ENCODE measurements around the gene PYGO2. TPM values are rescaled to one million over a fixed set of nuclear protein-coding genes. Genes with fewer than 3 reads are reported as not detected.

The PYGO2 gene
- total RNA-seq, 1 experiment from 2014 or later, result 35.9 TPM

DNA sequence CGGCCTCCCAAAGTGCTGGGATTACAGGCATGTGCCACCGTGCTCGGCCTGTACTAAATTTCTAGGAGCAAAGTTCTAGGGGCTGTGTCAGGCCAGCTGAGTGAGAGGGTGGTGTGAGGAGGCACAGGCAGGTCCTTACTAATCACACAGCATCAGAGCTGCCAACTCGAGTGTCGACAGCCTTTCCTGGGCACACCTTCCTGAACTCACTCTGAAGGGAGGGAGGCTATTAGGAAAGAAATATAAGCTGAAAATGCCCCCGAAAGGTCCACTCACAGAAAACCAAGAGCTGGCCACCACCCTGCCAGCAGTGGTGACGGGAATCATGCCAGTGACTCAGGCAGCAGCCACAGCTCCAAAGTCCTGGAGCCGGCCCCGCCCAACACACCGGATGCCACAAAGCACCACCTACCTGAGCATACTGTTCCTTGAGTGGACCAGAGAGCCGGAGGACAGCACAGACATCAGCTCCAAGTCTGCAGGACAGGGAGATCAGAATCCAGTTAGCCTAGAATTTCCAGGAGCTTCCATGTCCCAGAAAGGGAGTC lies 29.6 kb downstream of the PYGO2 start:
- H3K36me3 Mint-ChIP-seq (ENCODE audit: insufficient read depth, unreplicated experiment), result peaks cover 38% of the 10 kb centered on the region
- peak; percentile 86 for DNase-seq (ENCODE audit: unreplicated experiment)
- H3K4me1 Mint-ChIP-seq (ENCODE audit: insufficient read depth, unreplicated experiment), result peaks cover 27% of the 10 kb centered on the region
- ChIA-PET CTCF (interaction anchor here (0.8 to 1.5 kb wide), 9 partner anchors 9 to 381 kb away, joined by 3 to 8 read pairs (median 4); partner anchors contain the start of gene PBXIP1), POLR2A (interaction anchor here (0.9 to 1.9 kb wide), 14 partner anchors 11 to 372 kb away, joined by 3 to 8 read pairs (median 4); partner anchors contain the start of genes ADAM15, PBXIP1 and SHC1)
- intact Hi-C loops (cut with micrococcal nuclease), result no loop called here
- TF ChIP-seq, protein P1, sequence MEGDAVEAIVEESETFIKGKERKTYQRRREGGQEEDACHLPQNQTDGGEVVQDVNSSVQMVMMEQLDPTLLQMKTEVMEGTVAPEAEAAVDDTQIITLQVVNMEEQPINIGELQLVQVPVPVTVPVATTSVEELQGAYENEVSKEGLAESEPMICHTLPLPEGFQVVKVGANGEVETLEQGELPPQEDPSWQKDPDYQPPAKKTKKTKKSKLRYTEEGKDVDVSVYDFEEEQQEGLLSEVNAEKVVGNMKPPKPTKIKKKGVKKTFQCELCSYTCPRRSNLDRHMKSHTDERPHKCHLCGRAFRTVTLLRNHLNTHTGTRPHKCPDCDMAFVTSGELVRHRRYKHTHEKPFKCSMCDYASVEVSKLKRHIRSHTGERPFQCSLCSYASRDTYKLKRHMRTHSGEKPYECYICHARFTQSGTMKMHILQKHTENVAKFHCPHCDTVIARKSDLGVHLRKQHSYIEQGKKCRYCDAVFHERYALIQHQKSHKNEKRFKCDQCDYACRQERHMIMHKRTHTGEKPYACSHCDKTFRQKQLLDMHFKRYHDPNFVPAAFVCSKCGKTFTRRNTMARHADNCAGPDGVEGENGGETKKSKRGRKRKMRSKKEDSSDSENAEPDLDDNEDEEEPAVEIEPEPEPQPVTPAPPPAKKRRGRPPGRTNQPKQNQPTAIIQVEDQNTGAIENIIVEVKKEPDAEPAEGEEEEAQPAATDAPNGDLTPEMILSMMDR (IDR thresholded peaks at IDR 0.05; ENCODE audit: unreplicated experiment), result no peak
- H3K27ac Mint-ChIP-seq (ENCODE audit: low read depth, unreplicated experiment), result peak overlapping the region; percentile 43
- no peaks in the 10 kb centered on the region for H3K9me3 Mint-ChIP-seq (ENCODE audit: unreplicated experiment)
- H3K4me3 Mint-ChIP-seq (ENCODE audit: unreplicated experiment), result peak overlapping the region; percentile 5
- no TSS peak for BruUV-seq (replicated peaks)
- no peaks in the 10 kb centered on the region for H3K27me3 Mint-ChIP-seq (ENCODE audit: insufficient read depth, unreplicated experiment)

DNA sequence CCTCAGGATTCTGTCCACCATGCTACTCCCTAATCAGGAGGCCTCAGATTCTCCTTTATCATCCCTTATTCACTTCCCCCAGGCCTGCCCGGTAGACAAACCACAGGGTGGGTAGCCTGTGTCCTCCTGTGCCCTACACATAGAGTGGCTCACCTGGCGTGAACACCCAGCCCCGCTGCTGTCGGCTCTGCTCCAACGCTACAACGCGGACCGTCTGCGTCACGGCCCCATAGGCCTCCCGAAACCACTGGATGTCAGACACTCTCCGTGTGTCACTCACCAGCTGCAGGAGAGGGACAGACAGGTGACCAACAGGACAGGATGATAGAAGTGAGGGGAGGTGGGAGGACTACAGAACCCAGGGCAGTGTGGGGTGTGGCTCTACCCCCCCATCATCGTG lies 35.4 kb downstream of the PYGO2 start:
- no peaks in the 10 kb centered on the region for H3K9me3 Mint-ChIP-seq (ENCODE audit: unreplicated experiment)
- no peak overlapping the region for H3K4me3 Mint-ChIP-seq (ENCODE audit: unreplicated experiment)
- no peaks in the 10 kb centered on the region for H3K27me3 Mint-ChIP-seq (ENCODE audit: insufficient read depth, unreplicated experiment)
- ChIA-PET POLR2A (interaction anchor here (1.1 to 2.7 kb wide), 2 partner anchors 10 to 12 kb away, joined by 4 to 20 read pairs; partner anchors contain the start of gene PMVK), CTCF (interaction anchor here (0.7 to 1.4 kb wide), 2 partner anchors 48 to 257 kb away, joined by 4 to 5 read pairs; no protein-coding TSS in a partner anchor)
- H3K36me3 Mint-ChIP-seq (ENCODE audit: insufficient read depth, unreplicated experiment), result peaks cover 47% of the 10 kb centered on the region
- H3K27ac Mint-ChIP-seq (ENCODE audit: low read depth, unreplicated experiment), result no peak overlapping the region
- no peak for DNase-seq (ENCODE audit: unreplicated experiment)
- BruUV-seq (replicated peaks), result no TSS peak
- H3K4me1 Mint-ChIP-seq (ENCODE audit: insufficient read depth, unreplicated experiment), result no peaks in the 10 kb centered on the region
- TF ChIP-seq, protein P1 (IDR thresholded peaks at IDR 0.05; ENCODE audit: unreplicated experiment), result no peak
- intact Hi-C loops (cut with micrococcal nuclease), result no loop called here

DNA sequence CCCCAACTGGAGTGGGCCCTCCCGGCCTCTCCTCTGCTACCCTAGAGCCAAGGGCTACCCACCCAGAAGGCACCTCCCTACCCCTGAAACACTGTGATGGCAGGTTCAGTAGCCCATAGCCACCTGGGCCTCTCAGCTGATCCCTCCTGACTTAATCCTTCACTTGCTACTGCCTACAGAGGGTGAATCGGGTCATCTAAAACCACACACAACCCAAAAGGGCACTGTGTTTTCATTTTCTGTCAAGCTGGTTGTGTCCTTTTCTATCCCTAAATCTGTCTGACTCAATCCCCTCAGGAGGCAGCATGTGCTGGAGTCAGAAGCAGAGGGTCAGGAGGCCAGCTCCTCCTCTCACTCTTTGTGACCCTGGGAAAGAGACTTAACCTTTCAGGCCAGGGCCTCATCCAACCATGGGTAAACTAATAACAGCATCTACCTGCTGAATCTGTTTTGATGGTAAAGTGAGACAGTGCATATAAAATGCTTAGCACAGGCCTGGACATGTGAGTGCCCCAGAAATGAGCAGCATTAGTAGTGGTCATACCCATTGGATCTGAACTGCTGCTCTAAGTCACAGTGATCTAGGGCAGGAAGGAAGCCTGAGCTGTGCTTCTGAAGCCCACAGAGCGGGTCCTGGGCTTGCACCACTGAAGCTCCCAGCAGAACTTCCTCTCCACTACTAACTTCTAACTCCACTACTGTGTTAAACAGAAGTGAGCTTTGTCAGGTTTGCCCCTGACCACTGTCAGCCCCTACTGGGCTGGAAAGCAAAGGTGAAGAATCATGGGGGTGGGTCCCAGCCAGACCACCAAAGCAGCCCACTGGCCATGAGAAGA lies 36.0 kb downstream of the PYGO2 start:
- Mint-ChIP-seq H3K36me3 (ENCODE audit: insufficient read depth, unreplicated experiment) (peaks cover 47% of the 10 kb centered on the region), H3K4me3 (ENCODE audit: unreplicated experiment) (no peak overlapping the region), H3K27ac (ENCODE audit: low read depth, unreplicated experiment) (no peak overlapping the region), H3K9me3 (ENCODE audit: unreplicated experiment) (no peaks in the 10 kb centered on the region), H3K27me3 (ENCODE audit: insufficient read depth, unreplicated experiment) (no peaks in the 10 kb centered on the region), H3K4me1 (ENCODE audit: insufficient read depth, unreplicated experiment) (no peaks in the 10 kb centered on the region)
- ChIA-PET CTCF (interaction anchor here (0.6 to 1.4 kb wide), 3 partner anchors 9 to 256 kb away, joined by 3 to 5 read pairs (median 3); no protein-coding TSS in a partner anchor), POLR2A (interaction anchor here (0.6 to 2.7 kb wide), 3 partner anchors 11 to 125 kb away, joined by 3 to 20 read pairs (median 4); partner anchors contain the start of gene PMVK)
- intact Hi-C loops (cut with micrococcal nuclease), result no loop called here
- BruUV-seq (replicated peaks), result no TSS peak
- TF ChIP-seq, protein P1 (IDR thresholded peaks at IDR 0.05; ENCODE audit: unreplicated experiment), result no peak
- DNase-seq (ENCODE audit: unreplicated experiment), result no peak

DNA sequence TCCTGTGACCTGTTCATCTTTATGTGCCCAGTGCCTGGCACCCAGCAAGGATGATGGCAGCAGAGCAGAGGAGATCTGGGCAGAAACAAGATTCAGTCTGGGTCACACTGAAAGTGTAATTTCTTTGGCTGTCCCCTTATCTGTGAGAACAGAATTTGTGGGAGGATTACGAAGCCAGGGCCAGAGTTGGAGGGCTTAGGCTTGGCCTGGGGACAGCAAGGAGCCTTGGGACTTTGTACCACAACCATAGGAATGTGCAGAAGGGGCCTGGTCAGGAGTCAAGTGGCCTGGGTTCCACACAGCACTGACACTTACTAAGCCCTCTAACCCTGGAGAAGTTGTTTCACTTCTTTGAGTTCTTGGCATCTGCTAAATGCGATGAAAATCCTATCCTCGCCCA lies 37.9 kb downstream of the PYGO2 start:
- DNase-seq (ENCODE audit: unreplicated experiment), result no peak
- Mint-ChIP-seq H3K27ac (ENCODE audit: low read depth, unreplicated experiment) (no peak overlapping the region), H3K36me3 (ENCODE audit: insufficient read depth, unreplicated experiment) (peaks cover 31% of the 10 kb centered on the region), H3K4me3 (ENCODE audit: unreplicated experiment) (no peak overlapping the region), H3K4me1 (ENCODE audit: insufficient read depth, unreplicated experiment) (no peaks in the 10 kb centered on the region), H3K9me3 (ENCODE audit: unreplicated experiment) (no peaks in the 10 kb centered on the region), H3K27me3 (ENCODE audit: insufficient read depth, unreplicated experiment) (no peaks in the 10 kb centered on the region)
- TF ChIP-seq, protein P1 (IDR thresholded peaks at IDR 0.05; ENCODE audit: unreplicated experiment), result no peak
- POLR2A ChIA-PET, result no interaction called here
- CTCF ChIA-PET, result interaction anchor here (0.6 to 0.7 kb wide), 2 partner anchors 8 to 186 kb away, joined by 3 read pairs; no protein-coding TSS in a partner anchor
- no TSS peak for BruUV-seq (replicated peaks)
- intact Hi-C loops (cut with micrococcal nuclease), result no loop called here

Data from MCF 10A (cell line).